ENCODE results near the gene NFS1. TPM values are rescaled to one million over a fixed set of nuclear protein-coding genes. Genes with fewer than 3 reads are reported as not detected.

NFS1 gene
- total and polyA plus RNA-seq, 2 experiments from 2014 or later = 38.1 to 48.5 TPM

GRCh38 chr20:35648836-35649235, 50.3 kb downstream of the NFS1 start:
- peaks cover 100% of the 10 kb centered on the region for H3K79me2 ChIP-seq
- H3K4me1 ChIP-seq (ENCODE audit: insufficient read depth) = peaks cover 11% of the 10 kb centered on the region
- H3K27me3 ChIP-seq = no peaks in the 10 kb centered on the region
- H3K27ac ChIP-seq = peak overlapping the region; percentile 3
- peaks cover 84% of the 10 kb centered on the region for H4K20me1 ChIP-seq (ENCODE audit: insufficient read depth, poor library complexity, severe bottlenecking)
- H3K9me2 ChIP-seq (replicated peaks; ENCODE audit: insufficient read depth) = no peaks in the 10 kb centered on the region
- no peaks in the 10 kb centered on the region for H3K9me3 ChIP-seq (ENCODE audit: low read depth)
- no peak for TF ChIP-seq CTCF (IDR thresholded peaks at IDR 0.05; ENCODE audit: poor library complexity)
- no peak for TF ChIP-seq EZH2phosphoT487 (IDR thresholded peaks at IDR 0.05; ENCODE audit: low read depth, severe bottlenecking, unreplicated experiment)
- no peak for TF ChIP-seq EZH2 (IDR thresholded peaks at IDR 0.05; ENCODE audit: borderline replicate concordance)
- H2AFZ ChIP-seq = no peak overlapping the region
- no peaks in the 10 kb centered on the region for H3K36me3 ChIP-seq (replicated peaks; ENCODE audit: insufficient read depth, low read depth)
- DNase-seq (ENCODE audit: low spot score) = no peak
- no peak overlapping the region for H3K4me2 ChIP-seq
- no peak overlapping the region for H3K4me3 ChIP-seq

- Histone ChIP-seq H3K4me3 (no peak overlapping the region), H3K27me3 (no peaks in the 10 kb centered on the region), H3K4me2 (no peak overlapping the region), H3K9me3 (ENCODE audit: low read depth) (no peaks in the 10 kb centered on the region), H3K4me1 (ENCODE audit: insufficient read depth) (no peaks in the 10 kb centered on the region), H3K9me2 (replicated peaks; ENCODE audit: insufficient read depth) (no peaks in the 10 kb centered on the region), H3K27ac (no peak overlapping the region), H4K20me1 (ENCODE audit: insufficient read depth, poor library complexity, severe bottlenecking) (peaks cover 64% of the 10 kb centered on the region), H3K79me2 (peaks cover 98% of the 10 kb centered on the region), H3K36me3 (replicated peaks; ENCODE audit: insufficient read depth, low read depth) (no peaks in the 10 kb centered on the region), H2AFZ (no peak overlapping the region)
- 87% methylated on average over 2 of the region's 2 CpGs for WGBS (ENCODE audit: low lambda C conversion rate, missing lambda C conversion rate)
- DNase-seq (ENCODE audit: low spot score) = no peak
- TF ChIP-seq EZH2 (IDR thresholded peaks at IDR 0.05; ENCODE audit: borderline replicate concordance) (no peak), CTCF (IDR thresholded peaks at IDR 0.05; ENCODE audit: poor library complexity) (no peak), EZH2phosphoT487 (IDR thresholded peaks at IDR 0.05; ENCODE audit: low read depth, severe bottlenecking, unreplicated experiment) (no peak)
These were observed 54.3 kb downstream of the NFS1 start for GRCh38 chr20:35644806-35645205.

GRCh38 chr20:35643045-35643444, 56.1 kb downstream of the NFS1 start:
- no peaks in the 10 kb centered on the region for H3K9me3 ChIP-seq (ENCODE audit: low read depth)
- 96% methylated on average over 7 of the region's 7 CpGs for WGBS (ENCODE audit: low lambda C conversion rate, missing lambda C conversion rate)
- H3K27me3 ChIP-seq = no peaks in the 10 kb centered on the region
- DNase-seq (ENCODE audit: low spot score) = no peak
- no peak overlapping the region for H2AFZ ChIP-seq
- H3K79me2 ChIP-seq = peaks cover 98% of the 10 kb centered on the region
- H3K4me2 ChIP-seq = no peak overlapping the region
- no peaks in the 10 kb centered on the region for H3K4me1 ChIP-seq (ENCODE audit: insufficient read depth)
- TF ChIP-seq CTCF (IDR thresholded peaks at IDR 0.05; ENCODE audit: poor library complexity) (no peak), EZH2phosphoT487 (IDR thresholded peaks at IDR 0.05; ENCODE audit: low read depth, severe bottlenecking, unreplicated experiment) (no peak), EZH2 (IDR thresholded peaks at IDR 0.05; ENCODE audit: borderline replicate concordance) (no peak)
- H3K27ac ChIP-seq = no peak overlapping the region
- H4K20me1 ChIP-seq (ENCODE audit: insufficient read depth, poor library complexity, severe bottlenecking) = peaks cover 54% of the 10 kb centered on the region
- no peaks in the 10 kb centered on the region for H3K9me2 ChIP-seq (replicated peaks; ENCODE audit: insufficient read depth)
- no peaks in the 10 kb centered on the region for H3K36me3 ChIP-seq (replicated peaks; ENCODE audit: insufficient read depth, low read depth)
- H3K4me3 ChIP-seq = no peak overlapping the region

- H4K20me1 ChIP-seq (ENCODE audit: insufficient read depth, poor library complexity, severe bottlenecking) = peaks cover 55% of the 10 kb centered on the region
- no peak for DNase-seq (ENCODE audit: low spot score)
- H3K79me2 ChIP-seq = peaks cover 98% of the 10 kb centered on the region
- TF ChIP-seq CTCF (IDR thresholded peaks at IDR 0.05; ENCODE audit: poor library complexity) (no peak), EZH2 (IDR thresholded peaks at IDR 0.05; ENCODE audit: borderline replicate concordance) (no peak), EZH2phosphoT487 (IDR thresholded peaks at IDR 0.05; ENCODE audit: low read depth, severe bottlenecking, unreplicated experiment) (no peak)
- H3K36me3 ChIP-seq (replicated peaks; ENCODE audit: insufficient read depth, low read depth) = no peaks in the 10 kb centered on the region
- no peak overlapping the region for H3K27ac ChIP-seq
- 90% methylated on average over 4 of the region's 4 CpGs for WGBS (ENCODE audit: low lambda C conversion rate, missing lambda C conversion rate)
- no peaks in the 10 kb centered on the region for H3K4me1 ChIP-seq (ENCODE audit: insufficient read depth)
- no peaks in the 10 kb centered on the region for H3K27me3 ChIP-seq
- no peak overlapping the region for H3K4me2 ChIP-seq
- no peak overlapping the region for H2AFZ ChIP-seq
- no peaks in the 10 kb centered on the region for H3K9me3 ChIP-seq (ENCODE audit: low read depth)
- no peak overlapping the region for H3K4me3 ChIP-seq
- H3K9me2 ChIP-seq (replicated peaks; ENCODE audit: insufficient read depth) = no peaks in the 10 kb centered on the region
These were observed 57.4 kb downstream of the NFS1 start for GRCh38 chr20:35641743-35642142.
